ENCODE results near the gene BLNK. TPM values are rescaled to one million over a fixed set of nuclear protein-coding genes. Genes with fewer than 3 reads are reported as not detected.

Gene BLNK
- total RNA-seq, 2 donors from 2014 or later: 0.39 to 0.41 TPM

- Histone ChIP-seq H3K9me3 (no peaks in the 10 kb centered on the region), H3K4me1 (no peaks in the 10 kb centered on the region), H3K27ac (no peak overlapping the region), H3K4me3 (no peak overlapping the region), H3K36me3 (no peaks in the 10 kb centered on the region), H3K27me3 (no peaks in the 10 kb centered on the region)
- DNase-seq (ENCODE audit: low spot score): no peak
- no peak for TF ChIP-seq CTCF (IDR thresholded peaks at IDR 0.05)
These were observed 14.0 kb upstream of the BLNK start for GRCh38 chr10:96285331-96285752.

- H3K4me3 ChIP-seq: no peak overlapping the region
- H3K27ac ChIP-seq: no peak overlapping the region
- H3K27me3 ChIP-seq: no peaks in the 10 kb centered on the region
- DNase-seq (ENCODE audit: low spot score): no peak
- no peaks in the 10 kb centered on the region for H3K9me3 ChIP-seq
- H3K36me3 ChIP-seq: no peaks in the 10 kb centered on the region
- H3K4me1 ChIP-seq: no peaks in the 10 kb centered on the region
- TF ChIP-seq CTCF (IDR thresholded peaks at IDR 0.05): no peak
These were observed 12.4 kb upstream of the BLNK start for GRCh38 chr10:96283756-96284155.

GRCh38 chr10:96283351-96283750 is 12.0 kb upstream of the BLNK start:
- Histone ChIP-seq H3K36me3 (no peaks in the 10 kb centered on the region), H3K9me3 (no peaks in the 10 kb centered on the region), H3K4me3 (no peak overlapping the region), H3K27me3 (no peaks in the 10 kb centered on the region), H3K27ac (no peak overlapping the region), H3K4me1 (no peaks in the 10 kb centered on the region)
- no peak for TF ChIP-seq CTCF (IDR thresholded peaks at IDR 0.05)
- DNase-seq (ENCODE audit: low spot score): no peak

GRCh38 chr10:96281444-96282029 is 10.2 kb upstream of the BLNK start:
- no peaks in the 10 kb centered on the region for H3K9me3 ChIP-seq
- H3K4me1 ChIP-seq: no peaks in the 10 kb centered on the region
- H3K27me3 ChIP-seq: no peaks in the 10 kb centered on the region
- H3K36me3 ChIP-seq: no peaks in the 10 kb centered on the region
- no peak for TF ChIP-seq CTCF (IDR thresholded peaks at IDR 0.05)
- no peak overlapping the region for H3K27ac ChIP-seq
- no peak for DNase-seq (ENCODE audit: low spot score)
- H3K4me3 ChIP-seq: no peak overlapping the region

GRCh38 chr10:96280859-96281258 is 9.5 kb upstream of the BLNK start:
- H3K4me3 ChIP-seq: no peak overlapping the region
- H3K9me3 ChIP-seq: no peaks in the 10 kb centered on the region
- H3K27me3 ChIP-seq: no peaks in the 10 kb centered on the region
- H3K27ac ChIP-seq: no peak overlapping the region
- no peak for DNase-seq (ENCODE audit: low spot score)
- peaks cover 0 to 7% of the 10 kb centered on the region in 2 donors for H3K4me1 ChIP-seq
- TF ChIP-seq CTCF (IDR thresholded peaks at IDR 0.05): no peak
- no peaks in the 10 kb centered on the region for H3K36me3 ChIP-seq

- TF ChIP-seq CTCF (IDR thresholded peaks at IDR 0.05): no peak
These were observed 7.8 kb upstream of the BLNK start for GRCh38 chr10:96279191-96279641.

More at GRCh38 chr10:96279191-96279641, 7.8 kb upstream of the BLNK start:
- DNase-seq (ENCODE audit: low spot score): no peak
- H3K4me3 ChIP-seq: no peak overlapping the region
- peaks cover 0 to 8% of the 10 kb centered on the region in 2 donors for H3K4me1 ChIP-seq
- no peaks in the 10 kb centered on the region for H3K27me3 ChIP-seq
- no peaks in the 10 kb centered on the region for H3K36me3 ChIP-seq
- H3K27ac ChIP-seq: no peak overlapping the region
- no peaks in the 10 kb centered on the region for H3K9me3 ChIP-seq

All from right atrium auricular region (tissue), 2 donors.